ENCODE measurements around the gene RASGRF1. TPM values are rescaled to one million over a fixed set of nuclear protein-coding genes. Genes with fewer than 3 reads are reported as not detected.

Gene RASGRF1
- total and polyA plus RNA-seq, 12 donors, result under 0.01 to 0.86 (median 0.37) TPM; not detected in 9

GRCh38 chr15:79124388-79124787, 33.8 kb upstream of the RASGRF1 start:
- DNase-seq, result no peak
- Histone ChIP-seq H3K9me3 (peaks cover 0 to 9% (median 0%) of the 10 kb centered on the region in 11 donors), H3K36me3 (no peaks in the 10 kb centered on the region), H3K27me3 (peaks cover 0 to 18% (median 7%) of the 10 kb centered on the region in 7 donors), H3K4me3 (no peak overlapping the region), H3K27ac (no peak overlapping the region), H3K4me1 (no peaks in the 10 kb centered on the region)
- intact Hi-C loops (cut with DNase I), result no loop called here
- no peak for TF ChIP-seq CTCF (IDR thresholded peaks at IDR 0.05)
- WGBS, 2 donors, result 31 to 33% methylated on average over 3 of the region's 3 CpGs
- no peak for ATAC-seq

- Histone ChIP-seq H3K27me3 (peaks cover 0 to 18% (median 5%) of the 10 kb centered on the region in 7 donors), H3K36me3 (no peaks in the 10 kb centered on the region), H3K27ac (no peak overlapping the region), H3K4me1 (no peaks in the 10 kb centered on the region), H3K4me3 (no peak overlapping the region), H3K9me3 (peaks cover 0 to 9% (median 0%) of the 10 kb centered on the region in 11 donors)
- 78 to 83% methylated on average over 12 of the region's 12 CpGs for WGBS, 2 donors
- no peak for DNase-seq
- intact Hi-C loops (cut with DNase I), result no loop called here
- TF ChIP-seq CTCF (IDR thresholded peaks at IDR 0.05), result no peak
- no peak for ATAC-seq
Measured at GRCh38 chr15:79122991-79123390, 32.4 kb upstream of the RASGRF1 start.

GRCh38 chr15:79122391-79122790, 31.8 kb upstream of the RASGRF1 start:
- H3K4me3 ChIP-seq, result no peak overlapping the region
- ATAC-seq, result no peak
- DNase-seq, result no peak
- WGBS, 2 donors, result 79 to 80% methylated on average over 5 of the region's 5 CpGs
- H3K27me3 ChIP-seq, result peaks cover 0 to 17% (median 5%) of the 10 kb centered on the region in 7 donors
- TF ChIP-seq CTCF (IDR thresholded peaks at IDR 0.05), result no peak
- no peaks in the 10 kb centered on the region for H3K4me1 ChIP-seq
- intact Hi-C loops (cut with DNase I), result no loop called here
- no peak overlapping the region for H3K27ac ChIP-seq
- H3K9me3 ChIP-seq, result peaks cover 0 to 4% (median 0%) of the 10 kb centered on the region in 11 donors
- H3K36me3 ChIP-seq, result no peaks in the 10 kb centered on the region

- no peak for TF ChIP-seq CTCF (IDR thresholded peaks at IDR 0.05)
- 82 to 85% methylated on average over 7 of the region's 7 CpGs for WGBS, 2 donors
- peaks cover 0 to under 1% (median 0%) of the 10 kb centered on the region in 9 donors for H3K4me1 ChIP-seq
- intact Hi-C loops (cut with DNase I), result no loop called here
- DNase-seq (no peak), ATAC-seq (no peak)
- no peak overlapping the region for H3K27ac ChIP-seq
- H3K27me3 ChIP-seq, result peaks cover 0 to 13% (median 0%) of the 10 kb centered on the region in 7 donors
- no peaks in the 10 kb centered on the region for H3K36me3 ChIP-seq
- no peaks in the 10 kb centered on the region for H3K9me3 ChIP-seq
- no peak overlapping the region for H3K4me3 ChIP-seq
Measured at GRCh38 chr15:79121571-79121970, 31.0 kb upstream of the RASGRF1 start.

Data from heart right ventricle (tissue), 16 donors.